EL (cell line): ENCODE measurements around the gene WSB2.

Experiments used
- DNase-seq: peaks from one replicate; pipeline ENCODE4 v3.0.0-alpha.2; 2016

WSB2 gene

DNA sequence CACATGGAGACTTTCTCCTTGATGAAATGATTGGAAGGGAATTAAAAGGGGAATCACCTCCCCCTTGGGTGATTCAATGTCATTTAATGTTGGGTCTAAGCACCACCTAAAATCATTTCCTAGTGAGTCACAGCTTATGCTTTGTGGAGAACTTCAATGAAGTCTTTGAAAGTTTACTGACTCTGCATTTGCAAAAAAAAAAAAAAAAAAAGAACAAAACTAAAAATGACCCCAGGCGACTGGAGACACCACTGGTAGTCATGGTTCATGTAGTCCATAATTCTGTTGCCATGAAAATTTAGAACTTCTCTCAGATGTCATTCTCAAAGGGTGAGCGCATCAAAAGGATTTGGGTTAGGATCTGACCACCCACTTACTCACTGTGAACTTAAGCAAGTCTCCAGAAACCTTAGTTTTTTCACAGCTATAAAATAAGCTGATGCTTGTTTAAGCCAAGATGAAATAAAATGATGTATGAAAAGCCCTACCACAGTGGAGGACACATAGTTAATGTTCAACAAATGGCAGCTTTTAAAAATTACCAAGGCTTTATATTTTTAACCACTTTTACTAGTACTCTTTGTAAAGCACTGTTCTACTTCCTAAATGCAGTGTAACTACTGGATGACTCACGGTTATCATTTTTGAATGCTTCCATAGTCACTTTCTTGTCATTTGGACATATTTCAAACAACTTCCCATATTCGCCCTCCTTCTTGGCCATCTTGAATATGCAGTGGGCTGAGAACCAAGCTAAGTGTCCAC is 74.1 kb downstream of the WSB2 start:
- DNase-seq, result peak; percentile 89

DNA sequence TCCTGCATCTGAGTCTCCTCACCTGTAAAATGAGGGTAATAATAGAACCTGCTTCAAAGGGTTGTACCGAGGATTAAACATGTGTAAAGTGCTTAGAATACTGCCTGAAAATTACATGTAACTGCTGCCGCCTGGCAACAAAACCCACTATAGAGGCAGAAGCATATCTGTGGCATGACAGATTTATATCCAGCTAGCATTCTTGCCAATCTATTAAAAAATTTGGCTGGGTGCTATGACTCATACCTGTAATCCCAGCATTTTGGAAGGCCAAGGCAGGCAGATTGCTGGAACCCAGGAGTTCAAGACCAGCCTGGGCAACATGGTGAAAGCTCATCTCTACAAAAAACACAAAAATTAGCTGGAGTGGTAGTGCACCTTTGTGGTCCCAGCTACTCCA is 75.8 kb downstream of the WSB2 start:
- DNase-seq, result peak; percentile 36
